SU-DHL-6 (cell line): ENCODE data around the gene C6orf15.

Experiments used
- EZH2phosphoT487 ChIP-seq: fragments of 200-600 bp; sonication (generic), shearing (Covaris generic); conservative IDR thresholded peaks from 2 replicates; pipeline ENCODE4 v1.6.1; 2018; ENCODE audit warnings: mild to moderate bottlenecking, antibody characterized with exemption, low read length, moderate library complexity, mixed read lengths
- TF ChIP-seq, protein P1 (sequence below): fragments of 200-600 bp; sonication (generic); IDR thresholded peaks from one replicate; pipeline ENCODE4 v1.5.1; 2017; ENCODE audit warnings: antibody characterized with exemption, mild to moderate bottlenecking, low read length, moderate library complexity; ENCODE audit not compliant: insufficient read depth, poor library complexity, severe bottlenecking

DNA sequence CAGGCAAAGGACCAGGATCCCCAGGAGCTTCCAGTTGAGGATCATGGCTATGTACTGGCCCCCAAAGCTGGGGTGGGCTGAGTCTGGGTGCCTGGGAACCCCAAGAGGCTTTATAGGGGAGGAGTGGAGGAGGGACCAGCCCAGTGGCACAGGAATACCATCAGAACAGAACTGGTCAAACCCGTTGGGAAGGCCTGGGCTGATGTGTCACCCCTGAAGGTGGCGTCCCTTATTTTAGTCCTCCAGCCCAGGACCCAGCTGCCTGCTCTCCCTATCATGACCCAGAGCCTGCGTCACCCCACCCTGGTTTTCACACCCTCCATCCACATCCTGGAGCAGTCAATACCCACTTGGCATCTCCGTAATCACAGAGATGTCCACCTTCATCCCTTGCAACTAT, 26.6 kb upstream of the C6orf15 start, which contains the start of gene PSORS1C2:
- TF ChIP-seq, protein P1, sequence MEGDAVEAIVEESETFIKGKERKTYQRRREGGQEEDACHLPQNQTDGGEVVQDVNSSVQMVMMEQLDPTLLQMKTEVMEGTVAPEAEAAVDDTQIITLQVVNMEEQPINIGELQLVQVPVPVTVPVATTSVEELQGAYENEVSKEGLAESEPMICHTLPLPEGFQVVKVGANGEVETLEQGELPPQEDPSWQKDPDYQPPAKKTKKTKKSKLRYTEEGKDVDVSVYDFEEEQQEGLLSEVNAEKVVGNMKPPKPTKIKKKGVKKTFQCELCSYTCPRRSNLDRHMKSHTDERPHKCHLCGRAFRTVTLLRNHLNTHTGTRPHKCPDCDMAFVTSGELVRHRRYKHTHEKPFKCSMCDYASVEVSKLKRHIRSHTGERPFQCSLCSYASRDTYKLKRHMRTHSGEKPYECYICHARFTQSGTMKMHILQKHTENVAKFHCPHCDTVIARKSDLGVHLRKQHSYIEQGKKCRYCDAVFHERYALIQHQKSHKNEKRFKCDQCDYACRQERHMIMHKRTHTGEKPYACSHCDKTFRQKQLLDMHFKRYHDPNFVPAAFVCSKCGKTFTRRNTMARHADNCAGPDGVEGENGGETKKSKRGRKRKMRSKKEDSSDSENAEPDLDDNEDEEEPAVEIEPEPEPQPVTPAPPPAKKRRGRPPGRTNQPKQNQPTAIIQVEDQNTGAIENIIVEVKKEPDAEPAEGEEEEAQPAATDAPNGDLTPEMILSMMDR: no peak
- no peak for TF ChIP-seq EZH2phosphoT487
